Measurements from ENCODE around the gene DPYD.

Gene DPYD

DNA sequence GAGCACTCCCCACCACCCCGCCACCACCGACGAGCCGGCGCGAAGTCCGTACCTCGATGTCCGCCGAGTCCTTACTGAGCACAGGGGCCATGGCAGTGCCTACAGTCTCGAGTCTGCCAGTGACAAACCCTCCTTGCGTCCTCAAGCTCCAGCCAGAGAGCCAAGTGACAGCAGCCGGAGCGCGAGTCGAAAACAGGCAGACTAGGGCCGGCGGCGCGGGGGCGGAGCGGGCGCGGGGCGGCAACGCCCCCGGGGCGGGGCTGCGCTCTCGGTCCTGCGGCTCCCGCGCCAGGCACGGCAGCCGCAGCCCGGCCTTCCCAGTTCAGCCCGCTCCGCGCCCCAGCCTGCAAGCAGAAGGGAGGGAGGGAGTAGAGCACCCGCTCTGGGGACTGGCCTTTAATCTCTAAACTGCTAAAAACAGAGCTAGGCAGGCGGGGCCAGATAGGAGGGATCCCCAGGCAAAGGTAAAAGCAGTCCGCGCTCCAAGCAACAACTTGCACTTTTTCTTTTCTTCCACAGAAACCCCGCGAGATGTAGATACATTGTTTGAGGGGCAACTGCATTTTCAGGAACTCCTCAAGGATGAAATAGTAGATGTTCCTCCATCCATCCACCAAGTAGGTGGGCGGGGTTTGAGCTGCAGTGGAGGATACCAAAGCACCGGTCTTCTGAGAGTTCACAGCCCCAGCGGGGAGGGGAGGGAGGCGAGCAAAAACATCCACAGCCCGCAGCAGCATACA, at the start of gene DPYD:
Gene DPYD, minus strand, starts transcription at position 203 of the 740 bp plus-strand sequence. Its CDS starts 112 bp downstream, at position 91.
- peak; percentile 87 for DNase-seq

DNA sequence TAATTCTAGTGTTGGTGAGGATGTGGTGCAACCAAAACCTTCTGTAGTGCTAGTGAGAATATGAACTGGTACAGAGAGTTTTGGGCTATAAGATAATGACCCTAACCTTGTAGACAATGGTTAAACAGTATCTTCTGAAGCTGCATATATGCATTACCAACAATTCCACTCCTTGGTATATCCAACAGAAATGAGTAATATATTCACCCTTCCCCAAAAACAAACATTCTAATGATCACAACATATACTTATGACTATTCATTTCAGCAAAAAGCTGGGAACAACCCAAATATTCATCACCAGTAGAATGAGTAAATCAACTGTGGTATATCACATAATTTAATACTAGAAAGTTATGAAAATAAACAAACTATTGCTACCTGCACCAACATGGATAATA, 39.6 kb upstream of the DPYD start:
- DNase-seq: no peak

DNA sequence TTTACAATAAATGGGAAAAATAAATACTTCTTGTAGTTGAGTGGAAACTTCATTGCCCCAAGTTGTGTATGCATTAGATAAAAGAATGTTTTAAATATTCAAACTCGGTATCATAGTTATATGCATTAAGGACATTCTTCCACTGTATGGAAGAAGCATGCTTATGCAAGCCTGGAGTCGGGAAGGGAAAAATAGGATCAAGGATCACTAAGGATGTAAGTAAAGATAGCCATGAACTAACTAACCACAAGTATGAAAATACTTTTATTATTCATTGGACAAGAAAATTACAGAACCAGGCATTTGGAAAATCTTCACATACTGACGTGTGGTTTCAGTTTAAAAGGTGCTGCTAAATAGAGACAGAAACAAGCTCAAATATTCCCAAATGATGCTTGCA, 26.9 kb upstream of the DPYD start:
- no peak for DNase-seq

DNA sequence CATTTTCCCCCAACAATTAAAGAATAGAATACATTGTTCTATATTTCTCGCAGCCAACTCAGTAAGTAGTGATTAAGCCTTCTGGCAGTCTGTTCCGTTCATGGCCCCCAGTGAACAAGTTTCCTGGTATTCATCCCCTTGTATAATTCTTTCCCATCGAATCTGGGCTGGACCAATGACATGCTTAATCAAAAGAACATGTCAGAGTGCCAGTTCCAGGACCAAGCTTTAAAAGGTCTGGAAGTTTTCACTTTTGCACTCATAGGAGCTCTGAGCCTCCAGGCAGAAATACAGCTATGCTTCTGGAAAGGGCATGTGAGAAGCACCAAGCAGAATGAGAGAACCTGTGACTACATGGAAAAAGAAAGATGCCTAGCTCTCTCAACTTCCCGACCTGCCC, 22.5 kb upstream of the DPYD start:
- no peak for DNase-seq

DNA sequence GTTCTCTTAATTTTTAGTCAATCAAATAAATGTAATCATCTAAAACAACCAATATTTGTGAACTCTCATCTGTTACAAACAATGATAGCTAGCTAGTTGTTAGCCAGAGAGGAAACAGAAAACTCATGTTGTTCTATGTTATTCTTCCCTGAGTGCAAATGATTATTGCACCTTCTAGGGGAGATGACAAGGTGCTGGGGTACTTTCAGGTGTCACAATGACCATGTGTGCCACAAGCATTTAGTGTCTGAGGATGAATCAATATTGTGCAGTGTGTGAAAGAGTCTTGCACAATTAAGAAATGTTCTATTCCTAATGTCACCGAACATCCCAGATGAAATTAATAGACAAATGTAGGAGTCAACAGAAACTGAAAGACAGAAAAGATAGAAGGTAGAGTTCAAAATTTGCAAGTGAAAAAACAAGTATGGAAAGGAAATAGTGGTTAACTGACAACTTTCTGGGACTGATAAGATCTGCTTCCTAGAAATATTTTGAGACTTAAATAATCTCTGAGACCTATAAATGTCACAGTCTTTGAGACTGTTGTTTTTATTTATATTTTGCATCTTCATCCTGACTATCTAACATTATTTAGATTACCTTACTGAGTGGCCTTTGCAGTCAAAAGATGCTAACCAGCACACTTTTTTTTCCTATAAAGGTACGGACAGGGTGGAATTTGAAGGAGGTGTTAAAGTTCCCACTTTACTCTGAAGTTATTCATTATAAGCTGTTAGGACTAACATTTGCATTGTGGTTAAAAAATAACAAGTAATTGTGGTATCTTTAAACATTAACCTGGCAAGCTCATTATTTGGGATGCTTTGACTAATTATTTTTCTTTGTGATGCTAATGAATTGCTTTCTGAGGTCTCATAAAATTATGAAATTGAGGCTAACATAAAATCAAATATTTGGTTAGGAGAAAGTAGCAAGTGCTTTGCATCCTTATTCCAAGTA, 21.6 kb upstream of the DPYD start:
- DNase-seq: no peak

DNA sequence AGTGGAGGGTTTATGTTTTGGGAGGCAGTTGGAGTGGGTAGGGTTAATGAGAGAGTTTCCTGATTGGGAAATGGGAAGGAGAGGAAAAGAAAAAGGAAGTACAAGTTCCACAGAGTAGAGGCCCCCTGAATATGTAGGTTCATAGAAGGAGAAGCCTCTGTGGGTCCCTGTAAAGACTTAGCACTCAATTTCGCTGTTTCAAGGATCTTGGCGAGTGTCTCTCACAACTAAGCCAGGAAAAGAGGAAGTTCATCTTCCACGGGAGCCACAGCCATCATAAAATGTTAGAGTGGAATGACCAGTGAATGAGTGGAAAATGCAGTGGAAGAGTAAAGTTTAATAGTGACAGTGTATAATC, 17.4 kb upstream of the DPYD start:
- no peak for DNase-seq

DNA sequence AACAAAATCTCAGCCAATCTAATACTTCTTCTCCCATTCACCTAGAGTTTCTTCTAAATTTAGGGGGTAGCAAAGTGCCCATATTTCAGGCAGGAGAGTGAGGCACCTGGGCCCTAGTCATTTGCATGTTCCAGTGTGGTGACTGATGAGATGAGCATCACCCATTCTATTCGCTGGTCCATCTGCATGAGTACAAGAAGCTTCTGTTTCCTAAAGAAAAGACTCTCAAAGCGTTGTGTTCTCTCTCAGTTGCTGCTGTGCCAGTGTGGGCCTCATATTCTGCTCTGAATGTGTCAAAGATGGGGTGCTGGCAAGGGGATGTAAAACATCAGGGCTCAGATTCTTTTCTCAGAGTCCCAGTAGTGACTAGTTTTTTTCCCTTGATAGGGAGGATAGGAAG, 16.1 kb upstream of the DPYD start:
- no peak for DNase-seq

DNA sequence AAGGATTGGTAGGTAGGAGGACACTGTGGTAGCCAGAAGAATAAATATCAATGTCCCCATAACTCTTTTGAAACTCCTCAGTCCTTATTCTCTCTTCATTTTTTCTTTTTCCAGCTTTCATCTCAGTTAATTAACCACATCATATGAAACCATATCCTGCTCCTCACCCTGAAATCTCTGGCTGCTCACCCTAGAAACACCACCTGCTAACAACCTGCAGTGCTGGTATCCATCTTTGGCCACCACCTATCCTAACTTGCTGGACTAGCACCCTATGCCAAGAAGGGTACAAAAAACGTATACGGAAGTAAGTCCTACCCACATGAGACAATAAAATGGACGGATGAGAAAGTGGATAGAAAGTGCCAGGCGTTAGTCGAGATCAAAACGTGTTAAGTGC, 13.7 kb upstream of the DPYD start:
- no peak for DNase-seq

DNA sequence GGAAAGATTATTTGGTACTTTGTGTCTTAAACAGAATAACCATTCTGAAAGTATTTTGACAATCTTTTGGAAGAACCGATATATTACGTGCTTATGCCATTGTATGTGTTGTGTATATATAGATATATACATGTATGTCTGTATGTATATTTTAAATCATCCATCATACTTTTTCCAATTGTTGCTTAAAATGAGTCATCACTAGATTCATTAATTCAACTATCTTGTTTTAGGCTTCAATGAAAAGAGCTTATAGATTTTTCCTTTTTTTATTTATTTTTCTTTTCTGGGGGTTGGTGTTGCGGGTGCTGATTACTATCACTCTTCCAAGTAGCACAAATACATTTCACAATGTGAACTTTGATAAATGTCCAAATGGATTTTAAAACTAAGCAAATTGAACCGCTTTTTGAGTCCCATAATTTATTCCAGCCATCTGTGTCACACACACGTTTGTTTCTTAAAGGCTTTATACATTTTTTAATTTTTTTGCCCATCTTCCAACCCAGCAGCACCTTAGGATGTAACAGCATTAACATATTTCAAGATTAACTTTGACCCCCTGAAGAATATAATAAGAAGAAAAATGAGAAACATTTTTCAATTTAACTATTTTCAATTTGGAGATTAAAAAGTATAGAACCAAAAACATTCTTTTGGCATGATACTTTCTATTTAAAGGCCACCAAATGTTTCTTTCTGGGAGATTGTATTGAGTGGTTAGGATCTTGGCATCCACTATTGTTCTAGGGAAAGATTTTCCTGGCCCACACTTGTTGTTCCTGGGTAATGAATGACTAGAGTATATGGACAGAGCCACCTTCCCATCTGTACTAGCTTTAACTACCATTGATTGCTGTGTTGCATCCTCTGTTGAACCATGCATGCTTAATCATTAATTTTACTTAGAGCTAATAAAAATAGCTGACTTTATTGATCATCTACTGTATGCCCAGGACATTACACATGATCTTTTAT, 9.3 kb upstream of the DPYD start:
- DNase-seq: no peak

DNA sequence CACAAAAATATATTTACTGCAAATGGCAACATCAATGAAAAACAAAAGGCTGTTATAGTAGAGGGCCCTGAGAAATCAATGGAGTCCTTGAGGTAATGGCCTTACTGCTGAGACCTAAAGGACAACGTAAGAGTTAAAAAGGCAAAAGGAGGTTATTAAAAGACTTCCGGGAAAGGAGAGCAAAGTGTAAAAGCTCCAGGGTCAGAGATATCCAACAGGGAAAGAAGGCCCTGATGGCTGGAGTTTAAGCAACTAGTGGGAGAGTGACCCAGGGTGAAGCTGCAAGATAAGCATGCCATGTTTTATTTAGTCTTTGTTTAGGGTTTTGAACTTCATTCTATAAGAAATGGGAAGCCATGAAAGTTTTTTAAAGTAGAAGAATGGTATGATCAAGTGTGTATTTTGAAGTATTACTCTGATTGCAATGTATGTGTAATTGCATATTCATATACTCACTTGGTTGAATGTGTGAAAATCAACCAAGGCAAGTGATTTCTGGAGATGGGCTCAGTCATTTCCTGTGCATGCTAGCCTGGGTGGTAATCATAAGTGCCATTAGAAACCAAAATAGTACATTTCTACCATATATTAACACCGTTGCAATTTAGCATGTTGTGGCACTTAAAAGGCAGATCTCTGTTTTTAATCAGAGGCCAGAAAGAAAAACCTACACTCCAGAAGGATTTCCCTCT, 5.3 kb upstream of the DPYD start:
- DNase-seq: no peak

DNA sequence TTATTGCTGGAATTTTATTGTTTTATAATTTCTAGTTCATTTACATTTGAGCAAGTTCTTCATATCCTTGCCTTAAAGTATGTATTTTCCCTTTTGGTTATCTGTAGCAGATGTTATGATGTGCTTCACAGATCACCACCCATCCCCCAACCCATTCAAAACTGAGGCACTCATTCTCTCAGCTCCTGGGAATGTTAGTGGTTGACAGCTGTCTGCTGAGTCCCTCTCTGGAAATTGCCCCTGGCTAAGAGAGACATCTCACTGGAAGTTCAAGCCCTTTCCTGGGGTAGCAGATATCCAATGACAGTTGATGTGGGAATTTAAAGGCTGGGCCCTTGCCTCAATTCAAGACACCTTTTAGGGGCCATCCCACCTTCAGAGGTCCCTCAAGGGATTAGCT, 4.3 kb upstream of the DPYD start:
- DNase-seq: no peak

DNA sequence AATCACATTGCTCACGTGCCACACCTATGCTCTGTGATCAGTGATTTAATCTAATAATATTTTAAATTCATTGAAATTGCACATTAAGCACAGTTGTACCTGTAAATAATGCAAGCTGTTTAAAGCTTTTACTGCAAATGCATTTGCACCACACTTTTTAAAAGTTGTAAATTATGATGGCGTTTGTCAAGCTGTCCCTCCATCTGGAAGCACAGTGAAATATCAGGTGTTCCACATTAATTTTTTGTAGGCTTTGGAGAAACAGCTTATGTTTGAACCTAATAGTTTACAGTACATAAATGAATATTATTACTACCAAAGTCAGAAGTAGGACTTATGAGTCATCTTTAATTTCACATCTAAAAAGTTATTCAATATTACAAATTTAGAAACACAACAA, 3.0 kb upstream of the DPYD start:
- no peak for DNase-seq

DNA sequence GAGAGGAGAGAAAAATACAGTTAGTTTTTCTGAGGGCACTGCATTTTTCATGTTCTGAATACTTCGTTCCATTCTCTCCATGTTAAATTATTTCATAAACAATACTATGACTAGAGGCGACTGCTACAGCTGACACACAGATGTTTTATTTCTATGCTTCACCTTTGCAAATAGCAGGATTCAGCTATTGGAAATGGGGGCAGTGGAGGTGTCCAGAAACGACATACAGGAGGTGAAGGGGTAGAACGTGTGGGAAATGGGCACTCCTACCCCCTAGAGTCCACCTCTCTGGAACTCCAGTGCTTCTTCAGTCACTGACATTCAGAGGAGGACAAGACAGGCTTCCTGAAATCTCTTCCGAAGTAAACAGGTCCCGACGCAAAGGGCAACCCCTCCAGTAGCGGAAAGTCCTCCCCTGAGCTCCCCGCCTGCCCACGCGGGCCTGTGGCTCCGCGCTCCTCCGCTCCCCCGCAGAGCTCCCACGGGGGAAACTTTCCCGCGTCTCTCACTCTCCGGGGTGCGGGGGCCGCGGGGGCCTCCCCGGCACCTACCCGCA, 480 bp downstream of the DPYD start:
- no peak for DNase-seq

DNA sequence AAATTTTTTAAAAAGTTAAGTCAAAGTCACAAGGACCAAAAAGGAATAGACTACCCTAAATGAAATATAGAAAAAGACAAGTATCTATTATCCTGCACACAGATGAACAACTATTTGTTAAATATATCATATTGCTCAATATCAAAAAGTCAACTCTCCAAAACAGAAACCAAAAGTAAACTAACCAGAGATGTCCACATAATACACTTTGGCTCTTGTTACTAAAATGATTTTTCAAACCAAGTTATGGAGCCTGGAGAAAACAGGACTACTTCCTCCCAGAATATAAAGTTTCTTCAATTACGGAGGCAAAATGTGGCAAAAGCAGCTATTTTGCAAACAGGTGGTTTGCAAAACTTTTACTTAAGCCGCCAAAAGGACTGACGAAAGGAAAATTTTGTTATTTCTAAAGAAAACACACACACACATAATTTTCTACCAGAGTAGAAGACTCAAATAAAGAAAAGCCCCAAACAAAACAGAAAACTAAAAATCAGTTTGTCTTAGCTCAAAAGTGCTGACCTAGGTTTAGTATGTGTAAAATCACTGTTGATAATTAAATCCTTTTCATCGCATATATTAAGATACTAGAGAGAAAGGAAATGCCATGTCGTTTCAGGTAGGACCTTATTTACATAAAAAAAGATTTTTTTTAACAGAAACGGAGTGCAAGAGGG, 1.1 kb downstream of the DPYD start:
- no peak for DNase-seq

DNA sequence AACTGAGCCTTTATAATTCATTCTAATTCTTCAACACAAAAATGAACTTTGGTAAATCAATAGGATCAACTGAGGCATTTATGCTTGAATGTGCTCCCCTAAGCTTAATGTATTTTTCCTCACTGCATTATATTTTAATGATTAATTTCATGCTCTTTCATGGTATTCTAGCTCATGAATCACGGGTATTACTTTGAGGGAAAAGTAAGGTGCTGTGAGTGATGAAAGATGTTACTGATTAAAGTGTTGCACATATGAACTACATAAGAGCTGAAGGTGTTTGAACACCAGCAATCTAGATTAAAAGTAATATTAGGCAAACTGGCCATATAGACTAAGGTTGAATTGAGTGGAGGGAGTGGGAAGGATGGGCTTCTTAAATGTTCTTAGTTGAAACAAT, 1.9 kb downstream of the DPYD start:
- DNase-seq: no peak

DNA sequence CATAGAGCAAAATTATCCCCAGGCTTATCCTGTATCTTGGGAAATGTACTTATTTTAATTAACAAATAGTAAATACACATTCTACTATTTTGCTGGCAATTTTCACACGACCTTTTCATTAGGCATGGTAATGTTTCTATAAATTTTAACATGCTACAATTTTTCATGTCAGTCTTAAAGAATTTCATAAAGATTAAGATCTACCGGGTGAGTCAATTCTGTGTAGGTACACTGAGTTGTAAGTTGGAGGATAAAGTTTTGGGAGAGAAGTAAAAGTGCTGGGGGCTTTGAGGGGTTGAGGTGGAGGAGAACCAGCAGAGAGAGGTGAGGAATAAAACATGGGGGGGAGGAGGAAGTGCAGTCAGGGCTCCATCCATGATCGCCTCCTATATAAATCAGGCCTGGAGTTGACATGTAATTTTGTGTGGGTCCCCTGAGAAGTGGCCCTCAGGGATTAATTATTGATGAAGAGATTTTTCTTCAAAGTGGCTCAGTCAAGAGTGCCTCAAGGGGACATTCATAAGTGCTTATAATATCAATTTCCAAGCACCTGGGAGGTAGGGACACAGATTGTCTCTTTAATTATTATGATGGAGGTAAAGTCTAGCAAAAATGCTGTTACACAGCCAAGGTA, 7.2 kb downstream of the DPYD start:
- DNase-seq: no peak

DNA sequence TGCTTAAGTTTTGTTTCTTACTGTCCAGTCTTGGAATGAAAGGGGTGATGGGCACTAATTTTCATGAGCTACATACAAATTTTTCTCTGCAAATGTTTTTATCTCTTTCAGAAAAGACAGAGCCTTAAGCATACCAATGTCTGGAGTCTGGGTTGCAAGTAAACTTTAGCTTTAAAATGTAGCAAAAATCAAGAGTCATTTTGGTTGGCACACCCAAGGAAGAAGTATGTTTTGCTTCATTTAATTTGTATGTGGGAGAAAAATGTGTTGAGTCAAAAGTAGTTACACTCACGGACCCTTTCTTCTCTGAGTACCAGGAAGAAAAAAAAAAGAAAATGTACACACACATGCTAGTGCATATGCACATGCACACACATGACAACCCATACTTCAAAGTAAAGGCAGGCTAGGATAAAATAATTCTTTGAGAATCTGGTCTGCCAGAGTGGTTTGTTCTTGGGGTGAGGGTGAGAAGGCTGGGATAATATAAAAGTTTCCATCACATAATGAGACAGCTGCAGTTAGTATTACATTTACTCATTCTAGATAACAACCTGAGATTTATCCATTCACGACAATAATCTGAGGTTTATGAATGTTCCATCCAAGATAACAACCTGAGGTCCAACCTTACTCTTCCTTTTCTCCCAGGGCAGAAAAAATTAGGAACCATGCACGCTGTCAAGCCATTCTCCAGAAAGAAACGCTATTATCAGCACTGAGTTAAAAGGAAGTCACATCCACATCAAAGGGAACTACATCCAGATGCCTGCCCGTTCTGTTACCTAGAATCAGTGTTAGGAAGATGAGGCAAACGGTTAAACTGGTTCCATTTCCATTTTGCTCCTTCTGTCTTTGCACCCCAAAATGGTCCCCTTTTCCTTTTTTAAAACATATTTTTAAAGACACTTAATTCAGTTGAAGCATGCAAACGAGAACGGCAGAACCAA, 9.3 kb downstream of the DPYD start:
- no peak for DNase-seq

DNA sequence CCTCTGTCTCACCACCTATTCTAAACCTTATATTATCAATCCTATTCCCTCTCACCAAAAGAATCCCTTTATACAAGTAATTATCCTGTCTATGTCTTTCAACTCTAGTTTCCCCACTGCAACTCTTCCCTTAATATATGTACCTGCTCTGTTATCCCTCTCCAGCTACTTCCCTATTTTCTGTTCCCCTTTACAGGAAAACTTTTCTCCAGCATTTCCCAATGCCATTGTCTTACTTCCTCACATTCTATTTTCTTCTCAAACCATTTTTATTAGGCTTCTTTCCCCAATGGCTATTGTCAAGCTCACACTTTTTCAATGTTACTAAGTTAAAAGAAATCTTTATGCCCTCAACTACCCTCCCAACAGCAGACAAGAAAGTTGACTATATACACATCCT, 11.6 kb downstream of the DPYD start:
- DNase-seq: no peak

DNA sequence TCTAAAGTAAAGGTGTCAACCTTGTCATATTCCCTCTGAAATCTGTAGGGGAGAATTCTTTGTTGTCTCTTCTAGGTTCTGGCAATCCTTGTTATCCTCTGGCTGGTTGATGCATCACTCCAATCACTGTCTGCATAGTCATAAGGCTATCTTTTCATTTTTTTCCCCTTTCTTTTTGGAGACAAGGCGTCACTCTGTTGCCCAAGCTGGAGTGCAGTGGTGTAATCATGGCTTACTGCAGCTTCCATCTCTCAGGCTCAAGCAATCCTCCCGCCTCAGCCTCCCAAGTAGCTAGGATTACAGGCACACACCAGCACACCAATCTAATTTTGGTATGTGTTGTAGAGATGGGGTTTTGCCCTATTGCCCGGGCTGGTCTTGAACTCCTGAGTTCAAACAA, 12.9 kb downstream of the DPYD start:
- DNase-seq: no peak
